Measurements from ENCODE around the gene SLAMF8.

Gene SLAMF8

DNA sequence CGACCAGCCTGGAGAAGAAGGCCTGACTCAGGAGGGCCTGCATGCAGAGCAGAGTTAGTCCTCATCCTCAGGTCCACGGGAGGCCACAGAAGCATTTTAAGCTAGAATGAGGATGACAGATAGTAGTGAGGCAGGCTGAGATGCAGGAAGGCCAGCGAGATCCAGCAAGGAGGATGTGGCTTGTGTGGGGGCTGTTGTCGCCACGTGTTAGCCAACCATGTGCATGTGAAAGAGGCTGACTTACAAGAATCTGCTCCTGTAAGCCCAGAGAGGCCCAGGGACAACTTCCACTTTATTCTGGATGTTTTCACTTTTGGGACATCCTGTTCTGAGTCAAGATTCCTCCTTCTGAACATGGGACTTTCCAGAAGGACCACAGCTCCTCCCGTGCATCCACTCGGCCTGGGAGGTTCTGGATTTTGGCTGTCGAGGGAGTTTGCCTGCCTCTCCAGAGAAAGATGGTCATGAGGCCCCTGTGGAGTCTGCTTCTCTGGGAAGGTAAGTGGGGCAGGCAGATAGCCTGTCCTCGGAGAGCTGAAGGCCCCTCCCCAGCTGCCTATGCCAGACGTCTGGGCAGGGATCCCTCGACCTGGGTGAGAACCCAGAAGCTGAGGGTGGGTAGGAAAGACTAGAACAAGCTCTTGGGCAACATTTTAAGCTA lies at the start of gene SLAMF8:
SLAMF8 (plus strand) TSS at position 433 of the 661 bp plus-strand sequence; CDS start at position 459, 26 bp downstream.
- DNase-seq, result peak; percentile 73

DNA sequence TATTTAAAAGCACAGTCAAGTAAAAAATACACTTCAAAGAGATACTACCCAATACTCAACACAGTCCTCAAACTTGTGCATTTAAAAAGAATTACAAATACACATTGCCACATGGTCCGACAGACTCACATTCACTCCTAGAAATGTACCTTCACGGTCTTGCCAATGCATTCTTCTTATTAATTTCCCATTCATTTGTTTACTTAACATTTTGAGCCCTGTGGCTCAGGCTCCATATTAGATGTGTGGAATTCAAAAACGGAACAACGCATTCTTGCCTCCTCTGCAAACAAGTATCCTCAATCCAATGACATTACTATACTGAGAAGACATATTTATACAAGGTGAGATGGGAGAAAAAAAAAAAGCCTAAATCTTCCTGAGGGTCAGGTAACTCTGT lies 48.4 kb upstream of the SLAMF8 start:
- DNase-seq, result no peak

DNA sequence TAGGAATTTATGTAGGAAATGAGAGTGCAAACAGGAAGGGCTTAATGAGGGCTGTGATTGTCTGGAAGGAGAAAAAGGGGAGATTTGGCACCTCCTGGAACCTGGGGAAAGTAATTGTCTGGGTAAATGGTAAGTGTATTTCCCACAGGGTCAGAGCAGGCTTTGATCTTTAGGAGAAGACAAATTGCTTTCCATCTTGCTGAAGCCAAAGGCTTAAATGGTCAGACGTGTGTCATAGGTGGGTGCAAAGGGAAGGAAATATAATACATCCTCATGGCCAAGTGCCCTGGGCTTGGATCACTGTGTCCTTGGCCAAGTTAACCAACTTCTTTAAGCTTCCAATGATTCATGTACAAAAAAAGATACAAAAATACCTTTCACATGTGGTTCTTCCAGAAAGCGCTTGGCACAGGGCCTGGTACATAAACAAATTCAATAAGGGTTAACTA lies 47.2 kb upstream of the SLAMF8 start:
- no peak for DNase-seq

DNA sequence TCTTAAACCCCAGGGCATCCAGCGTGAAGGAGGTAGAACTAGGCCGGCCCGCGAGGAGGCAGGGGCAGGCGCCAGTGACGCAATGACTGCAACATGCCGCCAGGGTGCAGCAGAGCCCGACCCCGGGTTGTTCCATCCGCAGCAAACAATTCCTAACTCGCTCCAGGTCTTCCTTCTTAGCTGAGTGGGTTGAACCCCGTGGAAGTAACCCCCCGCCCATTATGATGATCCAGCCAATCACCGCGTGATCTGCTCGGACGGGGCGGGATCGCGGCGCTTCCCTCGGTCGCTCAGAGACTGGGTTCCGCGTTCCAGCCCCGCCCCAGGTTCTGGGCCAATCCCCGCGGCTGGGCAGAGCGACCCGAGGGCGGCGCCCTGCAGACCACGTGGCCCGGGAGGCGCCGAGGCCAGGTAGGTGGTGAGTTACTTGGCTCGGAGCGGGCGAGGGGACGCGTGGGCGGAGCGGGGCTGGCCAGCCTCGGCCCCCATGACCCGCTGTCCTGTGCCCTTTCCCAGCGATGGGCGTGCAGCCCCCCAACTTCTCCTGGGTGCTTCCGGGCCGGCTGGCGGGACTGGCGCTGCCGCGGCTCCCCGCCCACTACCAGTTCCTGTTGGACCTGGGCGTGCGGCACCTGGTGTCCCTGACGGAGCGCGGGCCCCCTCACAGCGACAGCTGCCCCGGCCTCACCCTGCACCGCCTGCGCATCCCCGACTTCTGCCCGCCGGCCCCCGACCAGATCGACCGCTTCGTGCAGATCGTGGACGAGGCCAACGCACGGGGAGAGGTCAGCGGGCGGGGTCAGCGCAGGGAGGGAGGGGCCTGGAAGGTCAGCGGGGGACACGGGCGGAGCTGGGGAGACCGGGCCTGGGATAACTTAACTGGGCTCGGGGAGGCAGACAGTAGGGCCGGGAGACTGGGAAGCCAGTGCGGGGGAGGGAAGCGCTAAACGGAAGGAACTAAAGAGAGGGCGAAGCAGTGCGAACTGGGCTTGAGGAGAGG lies 45.8 kb upstream of the SLAMF8 start, which contains the start of gene DUSP23:
DUSP23 (plus strand) TSS at position 380 of the 1,000 bp plus-strand sequence; CDS start at position 519, 139 bp downstream.
- peak; percentile 94 for DNase-seq

DNA sequence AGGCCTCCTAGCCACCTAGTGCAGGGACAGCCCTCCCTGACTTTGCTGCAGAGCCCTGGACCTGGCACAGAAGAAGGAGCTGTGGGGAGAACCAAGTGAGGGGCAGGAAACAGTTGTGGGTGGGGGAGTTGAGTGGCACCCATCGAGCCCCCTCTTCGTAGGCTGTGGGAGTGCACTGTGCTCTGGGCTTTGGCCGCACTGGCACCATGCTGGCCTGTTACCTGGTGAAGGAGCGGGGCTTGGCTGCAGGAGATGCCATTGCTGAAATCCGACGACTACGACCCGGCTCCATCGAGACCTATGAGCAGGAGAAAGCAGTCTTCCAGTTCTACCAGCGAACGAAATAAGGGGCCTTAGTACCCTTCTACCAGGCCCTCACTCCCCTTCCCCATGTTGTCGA lies 44.7 kb upstream of the SLAMF8 start:
- no peak for DNase-seq

DNA sequence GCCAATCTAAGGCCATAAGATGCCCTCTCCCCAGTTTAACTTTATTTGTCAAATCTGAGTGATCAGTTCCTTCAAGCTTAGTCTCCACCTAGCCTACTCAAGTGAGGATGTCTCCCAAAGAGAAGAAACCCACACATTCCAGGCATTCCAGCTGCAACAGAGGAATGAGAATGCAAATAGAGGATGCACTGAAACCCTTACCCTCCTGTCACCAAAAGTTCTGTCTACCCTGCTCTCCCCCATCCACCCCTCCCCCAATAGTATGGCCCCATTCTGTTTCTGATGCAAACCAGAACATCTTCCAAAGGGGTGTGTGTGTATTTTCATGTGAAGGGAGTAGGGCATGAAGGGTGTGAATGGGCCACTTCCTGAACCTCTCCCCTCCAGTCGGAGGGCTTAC lies 42.9 kb upstream of the SLAMF8 start:
- DNase-seq, result no peak

DNA sequence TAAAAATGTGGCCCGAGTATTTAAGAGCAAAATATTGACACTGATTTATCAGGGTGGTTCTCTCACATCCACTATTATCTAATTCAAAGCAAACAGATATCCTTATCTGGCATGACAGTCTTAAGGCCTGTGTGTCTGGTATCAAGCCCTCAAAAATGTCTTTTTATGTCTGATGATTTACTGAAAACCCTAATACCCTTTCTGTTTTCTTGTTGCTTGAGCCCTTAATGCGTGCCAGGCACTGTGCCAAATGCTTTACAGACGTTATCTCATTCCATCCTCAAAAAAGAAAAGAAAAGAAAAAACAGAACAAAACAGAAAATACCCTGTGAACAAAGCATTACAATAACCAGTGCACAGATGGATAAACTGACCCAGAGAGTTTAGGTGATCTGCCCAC lies 40.2 kb upstream of the SLAMF8 start:
- DNase-seq, result no peak

DNA sequence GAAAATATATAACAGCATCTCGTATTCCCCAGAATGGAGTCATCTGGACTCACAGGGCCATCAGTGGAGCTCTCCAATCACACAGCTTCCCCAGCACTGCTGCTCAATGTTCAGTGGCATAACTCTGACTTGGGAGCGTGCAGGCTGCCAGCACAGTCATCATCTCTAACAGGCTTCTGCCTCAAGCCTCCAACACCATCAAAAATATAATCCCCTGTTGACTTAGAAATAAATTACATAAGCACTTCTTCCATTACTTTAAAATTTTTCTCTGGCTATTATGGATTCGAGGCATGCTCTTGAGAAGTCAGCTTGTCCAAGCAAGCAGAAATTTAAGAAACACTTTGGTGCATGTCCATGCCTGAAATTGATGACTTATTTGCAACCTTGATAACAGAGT lies 39.7 kb upstream of the SLAMF8 start:
- DNase-seq, result no peak

DNA sequence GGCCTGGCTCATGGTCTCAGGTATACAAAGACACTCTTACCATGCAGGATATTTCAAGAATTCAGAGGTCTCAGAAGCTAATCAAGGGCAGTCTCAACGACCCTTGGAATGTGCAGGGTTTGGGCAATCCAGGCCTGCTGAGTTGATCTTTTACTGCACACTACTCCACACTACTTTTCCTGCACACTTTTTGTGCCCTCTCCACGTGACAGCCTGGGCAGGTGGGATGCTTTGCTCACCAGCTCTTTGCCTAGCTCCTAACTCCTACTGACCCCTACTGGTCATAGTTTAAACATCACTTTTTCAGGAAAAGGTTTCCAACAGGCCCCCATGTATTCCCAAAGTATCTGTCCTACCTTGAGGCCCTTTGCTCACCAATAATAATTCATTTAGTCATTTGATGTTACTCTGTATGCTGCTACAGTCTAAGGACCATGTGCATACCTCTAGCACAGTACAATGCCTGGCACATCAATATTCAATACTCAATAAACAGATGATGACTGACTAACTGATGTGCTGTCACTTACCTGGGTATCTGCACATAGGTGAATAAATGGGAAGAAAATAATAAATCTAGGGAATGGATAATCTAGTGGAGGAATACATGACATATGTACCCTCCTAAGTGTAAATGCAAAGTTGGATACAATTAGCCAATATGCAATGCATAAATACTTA lies 36.3 kb upstream of the SLAMF8 start:
- DNase-seq, result no peak

DNA sequence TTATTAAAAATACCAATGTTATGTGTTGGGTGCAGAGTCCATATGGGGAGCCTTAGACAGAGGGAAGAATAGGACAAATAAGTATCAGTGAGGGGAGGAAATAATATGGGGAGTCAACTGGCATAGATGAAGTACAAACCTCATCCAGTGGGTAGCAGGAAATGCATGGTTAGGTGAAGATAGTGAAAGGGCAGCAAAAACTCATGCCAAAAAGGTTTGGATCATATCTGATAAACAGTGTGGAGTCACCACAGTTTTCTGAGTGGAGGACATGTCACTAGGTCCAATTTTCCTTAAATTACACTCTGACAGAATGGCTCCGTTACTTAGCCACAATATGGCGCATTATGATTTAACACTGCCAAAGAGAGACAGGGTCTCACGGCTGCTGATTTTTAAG lies 35.6 kb upstream of the SLAMF8 start:
- DNase-seq, result no peak

DNA sequence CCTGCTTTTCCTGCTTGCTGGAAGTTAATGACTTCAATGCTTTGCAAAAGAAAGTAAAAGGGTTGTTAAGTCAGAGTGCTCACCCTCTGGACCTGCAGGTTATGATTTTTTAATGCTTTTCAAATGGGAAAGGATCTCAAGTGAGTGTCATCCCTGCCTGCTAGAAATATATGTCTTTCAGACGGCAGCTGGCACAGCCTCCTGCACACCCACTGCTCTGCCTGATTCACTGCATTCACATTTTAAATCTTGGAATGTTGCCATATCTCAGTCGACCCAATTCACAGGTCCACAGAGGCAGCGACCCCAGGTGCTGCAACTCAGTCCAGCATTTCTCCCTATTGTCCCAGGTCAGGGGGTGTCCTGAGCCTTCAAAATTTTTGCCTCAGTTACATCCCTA lies 35.2 kb upstream of the SLAMF8 start:
- no peak for DNase-seq

DNA sequence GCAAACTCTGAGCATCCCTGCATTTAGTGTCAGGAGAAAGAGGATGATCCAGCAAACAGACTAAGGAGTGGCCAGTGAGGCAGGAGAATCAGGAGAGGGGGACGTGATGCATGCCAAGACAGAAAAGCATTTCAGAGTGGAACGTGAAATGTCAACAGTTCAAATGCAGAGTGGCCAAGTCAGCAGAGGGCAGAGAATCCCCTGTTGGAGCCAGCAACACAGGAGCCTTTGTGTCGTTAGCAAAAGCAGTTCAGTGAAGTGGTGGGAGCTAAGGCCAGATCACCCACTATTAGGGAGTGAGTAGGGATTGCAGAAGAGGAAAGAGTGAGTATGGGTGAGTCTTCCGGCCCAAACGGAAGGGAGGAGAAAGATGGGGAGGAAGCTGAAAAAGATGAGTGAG lies 31.1 kb upstream of the SLAMF8 start:
- no peak for DNase-seq

DNA sequence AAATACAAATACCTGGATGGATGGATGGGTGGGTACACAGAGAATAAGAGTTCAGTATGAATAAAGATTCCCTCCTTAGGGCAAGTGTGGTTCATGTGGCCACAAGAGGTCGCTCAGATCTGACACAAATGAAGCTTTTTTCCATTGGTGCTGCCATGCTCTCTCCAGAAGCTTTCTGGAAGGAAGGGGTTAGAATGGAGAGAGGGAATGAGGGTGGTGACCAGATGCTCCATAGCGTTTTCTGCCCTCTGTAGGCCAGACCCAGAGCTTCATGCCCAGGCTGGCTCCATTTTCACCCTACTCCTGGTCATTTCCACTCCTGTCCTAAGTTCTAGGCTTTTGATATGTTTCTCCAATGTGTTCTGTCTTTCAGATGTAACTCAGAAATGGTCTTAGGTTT lies 27.8 kb upstream of the SLAMF8 start:
- no peak for DNase-seq

DNA sequence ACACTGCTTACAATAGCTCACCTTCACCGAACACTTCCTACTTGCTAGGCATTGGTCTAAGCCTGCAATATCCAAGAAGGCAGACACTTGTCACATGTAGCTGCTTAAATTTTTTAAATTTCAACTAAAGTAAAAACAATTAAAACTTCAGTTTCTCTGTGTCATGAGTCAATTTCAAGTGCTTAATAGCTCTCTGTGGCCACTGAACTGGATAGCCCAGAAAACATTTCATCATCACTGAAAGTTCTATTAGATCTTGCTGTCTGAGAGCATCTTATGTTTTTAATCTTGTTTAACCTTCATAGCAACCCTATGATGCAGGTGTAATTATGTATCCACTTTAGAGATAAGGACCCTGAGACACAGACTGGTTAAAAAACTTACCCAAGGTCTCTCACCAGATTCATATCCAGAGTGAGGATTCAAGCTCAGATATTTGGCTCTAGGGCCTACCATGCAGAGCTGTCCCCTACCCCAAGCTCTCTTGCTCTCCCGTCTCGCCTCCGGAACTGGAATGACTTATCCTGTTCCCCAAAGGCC lies 27.2 kb upstream of the SLAMF8 start:
- no peak for DNase-seq

DNA sequence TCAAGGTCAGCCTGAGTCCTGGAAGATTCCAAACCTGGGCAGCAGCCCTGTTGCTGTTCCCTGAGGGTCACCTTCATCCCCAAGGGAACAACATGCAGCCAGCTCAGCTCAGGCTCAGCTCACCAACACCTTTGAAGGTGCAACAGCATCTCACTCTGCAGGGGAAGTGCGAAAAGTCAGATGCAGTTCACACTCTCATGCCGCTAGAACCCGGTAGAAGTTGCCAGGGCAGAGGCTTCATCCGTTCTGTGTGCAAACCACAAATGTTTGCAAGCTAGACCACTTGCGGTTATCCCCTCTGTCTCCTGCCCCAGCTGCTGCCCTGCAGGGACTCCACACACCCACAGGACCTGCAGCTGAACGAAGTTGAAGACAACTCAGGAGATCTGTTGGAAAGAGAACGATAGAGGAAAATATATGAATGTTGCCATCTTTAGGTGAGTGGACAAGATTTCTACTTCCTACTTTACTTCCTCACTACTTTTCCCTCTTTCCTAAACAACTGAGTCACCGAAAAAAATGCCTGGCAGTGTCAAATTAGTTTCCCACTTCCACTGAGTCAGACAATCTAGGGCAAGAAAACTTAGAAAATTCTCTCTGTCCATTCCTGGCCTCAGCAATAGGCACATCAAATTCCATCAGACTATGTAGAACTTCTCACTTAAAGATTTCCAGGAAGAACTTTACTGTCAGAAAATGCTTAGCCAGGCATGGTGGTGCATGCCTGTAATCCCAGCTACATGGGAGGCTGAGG lies 26.3 kb upstream of the SLAMF8 start:
- no peak for DNase-seq

DNA sequence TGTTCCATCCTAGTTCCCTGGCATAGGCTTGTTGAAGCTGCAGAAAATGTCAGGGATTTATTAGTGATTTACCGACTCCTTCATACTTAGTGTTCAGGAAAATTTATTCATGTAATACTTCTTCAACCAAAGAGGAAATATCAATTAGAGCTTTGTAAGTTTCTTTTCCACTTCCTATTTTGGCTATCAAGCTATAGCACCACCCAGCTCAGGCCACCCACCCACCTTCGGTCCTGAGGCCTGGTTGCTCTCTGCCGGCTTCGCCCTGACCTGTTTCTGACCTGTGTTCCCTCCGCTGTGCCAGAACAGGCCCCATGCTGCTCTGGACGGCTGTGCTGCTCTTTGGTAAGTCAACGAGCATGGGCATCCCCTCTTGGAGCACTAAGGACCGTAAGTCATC lies 24.6 kb upstream of the SLAMF8 start, which contains the start of gene FCRL6:
FCRL6 (plus strand) TSS at position 250 of the 400 bp plus-strand sequence; CDS start at position 315, 65 bp downstream.
- DNase-seq, result no peak

DNA sequence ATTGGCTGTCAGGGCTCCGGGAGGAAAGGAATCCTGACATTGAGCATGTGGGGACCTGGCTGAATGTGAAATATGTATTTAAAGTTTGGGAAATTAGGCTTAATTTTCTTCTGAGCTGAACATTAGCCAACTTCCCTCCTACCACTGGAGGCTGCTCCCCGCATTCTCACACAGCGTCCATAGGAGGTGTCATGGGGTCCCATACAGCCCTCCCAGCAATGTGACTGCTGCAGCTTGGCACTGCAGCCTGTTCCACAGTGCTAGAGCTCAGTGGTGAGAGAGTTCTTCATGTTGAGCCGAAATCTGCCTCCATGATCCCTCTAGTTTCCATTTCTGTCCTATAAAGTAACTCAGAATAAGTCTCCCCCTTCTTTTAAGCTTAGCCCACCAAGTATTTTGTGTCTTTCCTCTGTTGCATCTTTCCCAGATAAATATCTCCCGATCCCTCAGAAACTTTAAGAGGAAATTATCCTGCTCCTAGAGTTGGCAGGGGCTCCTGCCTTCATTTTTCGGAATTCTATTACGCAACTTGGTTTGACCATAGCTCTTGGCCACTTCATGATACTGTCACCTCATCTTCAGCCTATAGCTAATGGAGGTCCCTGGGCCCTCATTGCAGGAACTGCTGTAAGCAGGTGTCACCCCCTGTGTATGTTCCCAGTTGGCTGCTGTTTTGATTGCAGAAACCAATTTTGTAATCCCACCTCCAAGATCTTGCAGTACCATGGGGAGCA lies 22.6 kb upstream of the SLAMF8 start:
- no peak for DNase-seq

DNA sequence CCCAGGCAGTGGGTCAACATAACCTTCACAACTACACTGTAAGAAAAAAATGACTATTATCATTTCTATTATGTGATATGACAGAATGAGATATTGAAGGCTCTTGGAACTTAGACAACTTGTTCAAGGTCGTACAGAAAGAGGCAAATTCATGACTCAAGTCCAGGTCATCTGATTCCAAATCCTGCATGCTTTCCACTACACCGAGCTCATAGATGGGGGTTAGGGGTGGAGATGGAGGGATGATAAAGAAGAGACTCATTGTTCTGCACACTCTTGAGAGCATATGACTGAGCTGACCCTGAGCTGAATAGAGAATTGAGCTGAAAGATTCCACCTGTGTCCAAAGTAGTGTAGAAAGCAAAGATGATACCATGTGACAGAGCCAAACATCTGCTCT lies 21.7 kb upstream of the SLAMF8 start:
- DNase-seq, result no peak

DNA sequence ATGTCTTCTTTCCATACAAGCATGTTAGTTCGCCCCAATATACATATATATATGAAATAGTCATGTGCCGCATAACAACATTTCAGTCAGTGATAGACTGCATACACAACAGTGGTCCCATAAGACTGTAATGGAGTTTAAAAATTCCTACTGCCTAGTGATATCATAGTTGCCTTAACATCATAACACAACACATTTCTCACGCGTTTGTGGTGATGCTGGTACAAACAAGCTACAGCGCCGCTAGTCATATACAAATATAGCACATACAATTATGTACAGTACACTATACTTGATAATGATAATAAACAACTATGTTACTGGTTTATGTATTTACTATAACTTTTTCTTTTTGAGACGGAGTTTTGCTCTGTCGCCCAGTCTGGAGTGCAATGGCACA lies 10.7 kb upstream of the SLAMF8 start:
- no peak for DNase-seq

DNA sequence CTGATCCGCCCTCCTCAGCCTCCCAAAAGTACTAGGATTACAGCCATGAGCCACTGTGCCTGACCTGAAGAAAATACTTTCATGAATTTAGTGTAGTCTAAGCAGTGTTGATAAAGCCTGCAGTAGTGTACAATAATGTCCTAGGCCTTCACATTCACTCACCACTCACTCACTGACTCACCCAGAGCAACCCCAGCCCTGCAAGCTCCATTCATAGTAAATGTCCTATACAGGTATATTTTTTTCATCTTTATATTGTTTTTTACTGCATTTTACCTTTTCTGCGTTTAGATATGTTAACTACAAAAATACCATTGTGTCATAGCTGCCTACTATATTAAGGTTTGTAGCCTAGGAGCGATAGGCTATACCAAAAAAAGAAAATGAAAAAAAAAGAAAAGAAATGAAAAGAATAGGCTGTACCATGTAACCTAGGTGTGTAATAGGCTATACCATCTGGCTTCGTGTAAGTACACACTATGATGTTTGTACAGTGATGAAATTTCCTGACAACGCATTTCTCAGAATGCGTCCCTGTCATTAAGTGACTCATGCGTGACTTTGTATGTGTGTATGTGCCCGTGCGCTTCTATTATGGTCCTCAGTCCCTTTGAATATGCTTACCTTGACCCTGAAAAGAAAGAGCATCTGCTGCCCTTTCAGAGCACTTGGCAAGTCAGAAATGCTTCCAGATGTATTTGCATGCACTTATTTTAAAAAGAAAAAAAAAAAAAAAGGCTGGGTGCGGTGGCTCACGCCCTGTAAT lies 9.2 kb upstream of the SLAMF8 start:
- DNase-seq, result no peak
